Nephron progenitor cell (in vitro differentiated cells): ENCODE results near the gene HECTD1.
A peak's percentile ranks its signal among the peaks of the same experiment; 100 is the strongest.

Experiments
- DNase-seq: peaks from one replicate; pipeline ENCODE4 v3.0.0; 2021
- H3K27ac Mint-ChIP-seq: 2 replicates; pipeline ENCODE4 v1.8.0; 2021; ENCODE audit warnings: mild to moderate bottlenecking, moderate library complexity, mixed read lengths
- H3K27me3 Mint-ChIP-seq: 2 replicates; pipeline ENCODE4 v1.8.0; 2021; ENCODE audit warnings: mild to moderate bottlenecking, low read depth, mixed read lengths; ENCODE audit not compliant: poor library complexity
- H3K36me3 Mint-ChIP-seq: 2 replicates; pipeline ENCODE4 v1.8.0; 2021; ENCODE audit warnings: low read depth, mixed read lengths
- H3K4me1 Mint-ChIP-seq: 2 replicates; pipeline ENCODE4 v1.8.0; 2021; ENCODE audit warnings: mixed read lengths
- H3K4me3 Mint-ChIP-seq: 2 replicates; pipeline ENCODE4 v1.8.0; 2021; ENCODE audit warnings: mild to moderate bottlenecking, moderate library complexity, mixed read lengths
- H3K9me3 Mint-ChIP-seq: 2 replicates; pipeline ENCODE4 v1.8.0; 2021; ENCODE audit warnings: mild to moderate bottlenecking, moderate library complexity, mixed read lengths
- TF ChIP-seq, protein P1 (sequence below): fragments of 200-600 bp; sonication (generic); IDR thresholded peaks from 2 replicates; pipeline ENCODE4 v1.5.0; 2021; ENCODE audit warnings: antibody characterized with exemption

Gene HECTD1

DNA sequence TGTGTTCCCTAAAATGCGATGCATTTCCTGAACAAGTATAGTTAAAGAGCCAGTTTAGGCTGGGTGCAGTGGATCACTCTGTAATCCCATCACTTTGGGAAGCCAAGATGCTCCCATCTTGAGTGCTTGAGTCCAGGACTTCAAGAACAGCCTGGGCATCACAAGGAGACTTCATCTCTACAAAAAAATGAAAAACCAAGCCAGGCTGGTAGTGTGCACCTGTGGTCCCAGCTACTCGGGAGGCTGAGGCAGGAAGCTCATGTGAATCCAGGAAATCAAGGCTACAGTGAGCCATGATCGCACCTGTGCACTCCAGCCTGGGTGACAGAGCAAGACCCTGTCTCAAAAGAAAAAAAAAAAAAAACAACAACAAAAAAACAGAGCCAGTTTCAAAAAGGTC lies 26.3 kb downstream of the HECTD1 start:
- H3K4me1 Mint-ChIP-seq = no peaks in the 10 kb centered on the region
- H3K9me3 Mint-ChIP-seq = peaks cover 5% of the 10 kb centered on the region
- DNase-seq = no peak
- H3K27ac Mint-ChIP-seq = peak overlapping the region; percentile 59
- H3K4me3 Mint-ChIP-seq = no peak overlapping the region
- H3K27me3 Mint-ChIP-seq = no peaks in the 10 kb centered on the region
- peaks cover 44% of the 10 kb centered on the region for H3K36me3 Mint-ChIP-seq
- TF ChIP-seq, protein P1, sequence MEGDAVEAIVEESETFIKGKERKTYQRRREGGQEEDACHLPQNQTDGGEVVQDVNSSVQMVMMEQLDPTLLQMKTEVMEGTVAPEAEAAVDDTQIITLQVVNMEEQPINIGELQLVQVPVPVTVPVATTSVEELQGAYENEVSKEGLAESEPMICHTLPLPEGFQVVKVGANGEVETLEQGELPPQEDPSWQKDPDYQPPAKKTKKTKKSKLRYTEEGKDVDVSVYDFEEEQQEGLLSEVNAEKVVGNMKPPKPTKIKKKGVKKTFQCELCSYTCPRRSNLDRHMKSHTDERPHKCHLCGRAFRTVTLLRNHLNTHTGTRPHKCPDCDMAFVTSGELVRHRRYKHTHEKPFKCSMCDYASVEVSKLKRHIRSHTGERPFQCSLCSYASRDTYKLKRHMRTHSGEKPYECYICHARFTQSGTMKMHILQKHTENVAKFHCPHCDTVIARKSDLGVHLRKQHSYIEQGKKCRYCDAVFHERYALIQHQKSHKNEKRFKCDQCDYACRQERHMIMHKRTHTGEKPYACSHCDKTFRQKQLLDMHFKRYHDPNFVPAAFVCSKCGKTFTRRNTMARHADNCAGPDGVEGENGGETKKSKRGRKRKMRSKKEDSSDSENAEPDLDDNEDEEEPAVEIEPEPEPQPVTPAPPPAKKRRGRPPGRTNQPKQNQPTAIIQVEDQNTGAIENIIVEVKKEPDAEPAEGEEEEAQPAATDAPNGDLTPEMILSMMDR = no peak

DNA sequence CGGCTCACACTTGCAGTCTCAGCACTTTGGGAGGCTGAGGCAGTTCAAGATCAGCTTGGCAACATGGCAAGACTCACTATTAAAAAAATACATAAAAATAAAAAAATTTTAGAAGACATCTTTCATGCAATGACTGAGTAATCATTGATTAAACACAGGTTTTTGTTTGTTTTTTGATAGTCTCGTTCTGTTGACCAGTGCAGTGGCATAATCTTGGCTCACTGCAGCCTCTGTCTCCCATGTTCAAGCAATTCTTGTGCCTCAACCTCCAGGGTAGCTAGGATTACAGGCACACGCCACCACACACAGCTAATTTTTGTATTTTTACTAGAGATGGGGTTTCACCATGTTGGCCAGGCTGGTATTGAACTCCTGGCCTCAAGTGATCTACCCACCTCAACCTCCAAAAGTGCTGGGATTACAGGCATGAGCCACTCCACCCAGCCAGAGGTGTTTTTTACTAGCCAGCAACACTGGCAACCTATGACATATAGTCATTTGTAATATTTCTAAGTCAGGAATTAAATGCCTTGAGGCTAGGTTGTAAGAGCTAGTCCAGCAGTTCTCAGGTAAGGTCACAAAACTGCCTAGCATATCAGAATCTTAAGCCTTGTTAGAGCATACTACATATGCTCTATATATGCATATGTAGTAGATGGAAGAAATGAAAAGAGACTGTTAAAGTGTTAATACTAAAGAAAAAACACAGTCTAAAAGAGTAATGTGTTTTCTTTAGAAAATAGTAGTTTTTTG lies 27.1 kb downstream of the HECTD1 start:
- no peaks in the 10 kb centered on the region for H3K27me3 Mint-ChIP-seq
- H3K27ac Mint-ChIP-seq = no peak overlapping the region
- no peaks in the 10 kb centered on the region for H3K9me3 Mint-ChIP-seq
- TF ChIP-seq, protein P1 = no peak
- no peaks in the 10 kb centered on the region for H3K4me1 Mint-ChIP-seq
- H3K4me3 Mint-ChIP-seq = no peak overlapping the region
- peaks cover 36% of the 10 kb centered on the region for H3K36me3 Mint-ChIP-seq
- no peak for DNase-seq

DNA sequence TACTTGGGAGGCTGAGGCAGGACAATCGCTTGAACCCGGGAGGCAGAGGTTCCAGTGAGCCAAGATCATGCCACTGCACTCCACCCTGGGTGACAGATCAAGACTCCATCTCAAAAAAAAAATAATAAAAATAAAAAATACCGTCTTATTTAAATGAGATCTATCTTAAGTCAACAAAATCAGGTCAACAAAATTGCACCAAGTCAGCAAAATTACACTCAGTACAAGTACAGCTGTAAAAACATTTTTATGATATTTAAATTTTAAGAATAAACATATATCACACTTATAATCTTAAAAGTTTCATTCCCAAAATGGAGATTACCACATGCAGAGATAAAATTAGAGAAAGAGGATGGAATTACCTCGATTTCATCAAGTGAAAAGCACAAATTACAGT lies 33.2 kb downstream of the HECTD1 start:
- Mint-ChIP-seq H3K27ac (no peak overlapping the region), H3K9me3 (no peaks in the 10 kb centered on the region), H3K36me3 (peaks cover 70% of the 10 kb centered on the region), H3K27me3 (peaks cover 5% of the 10 kb centered on the region), H3K4me3 (no peak overlapping the region), H3K4me1 (no peaks in the 10 kb centered on the region)
- no peak for DNase-seq
- TF ChIP-seq, protein P1 = no peak

DNA sequence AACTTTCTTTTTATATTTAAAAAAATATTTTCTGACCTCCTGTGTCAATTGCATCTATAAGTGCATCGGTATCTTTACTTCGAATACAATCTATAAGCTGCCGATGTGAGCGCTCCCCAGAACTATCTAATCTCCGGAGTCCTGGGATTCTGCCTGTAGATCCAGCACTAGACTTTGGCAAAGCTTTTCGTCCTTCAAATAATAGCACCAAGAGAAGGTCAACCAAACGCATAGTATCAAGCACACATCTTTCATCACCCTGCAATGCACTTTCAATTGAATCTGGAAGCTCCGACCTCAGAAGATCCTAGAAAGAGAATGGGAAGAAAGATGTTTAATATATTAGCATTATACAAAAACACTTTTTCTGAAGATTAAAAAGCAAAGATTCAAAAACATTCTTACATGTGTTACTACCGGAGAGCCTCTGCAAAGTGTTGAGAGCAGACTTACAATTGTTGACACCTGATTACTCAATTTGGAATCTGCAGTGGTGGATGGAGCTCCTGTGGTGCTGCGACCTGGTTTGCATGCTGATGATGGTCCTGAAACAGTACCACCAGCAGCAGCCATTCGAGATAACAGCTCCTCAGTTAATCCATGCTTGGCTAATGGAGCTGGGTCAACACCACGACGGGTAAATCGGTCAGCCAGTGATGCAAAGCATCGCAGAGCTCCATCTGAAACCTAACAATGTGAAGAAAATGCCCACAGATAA lies 34.3 kb downstream of the HECTD1 start:
- DNase-seq = no peak
- no peak overlapping the region for H3K4me3 Mint-ChIP-seq
- peaks cover 5% of the 10 kb centered on the region for H3K27me3 Mint-ChIP-seq
- peaks cover 74% of the 10 kb centered on the region for H3K36me3 Mint-ChIP-seq
- TF ChIP-seq, protein P1 = no peak
- no peaks in the 10 kb centered on the region for H3K4me1 Mint-ChIP-seq
- no peaks in the 10 kb centered on the region for H3K9me3 Mint-ChIP-seq
- H3K27ac Mint-ChIP-seq = no peak overlapping the region

DNA sequence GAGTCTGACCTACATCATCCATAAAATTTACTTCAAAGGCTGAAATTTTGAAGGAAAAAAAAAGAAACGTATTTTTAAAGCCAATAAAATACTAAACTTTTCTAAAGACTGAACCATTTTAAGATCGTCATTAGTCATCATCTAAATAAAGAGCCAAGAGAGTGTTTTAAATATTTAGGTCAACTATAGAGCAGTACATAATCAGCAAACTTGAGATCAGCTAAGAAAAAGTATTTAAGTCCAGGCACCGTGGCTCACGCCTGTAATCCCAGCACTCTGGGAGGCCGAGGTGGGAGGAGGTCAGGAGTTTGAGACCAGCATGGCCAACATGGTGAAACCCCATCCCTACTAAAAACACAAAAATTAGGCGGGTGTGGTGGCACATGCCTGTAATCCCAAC lies 35.5 kb downstream of the HECTD1 start:
- DNase-seq = no peak
- H3K27ac Mint-ChIP-seq = no peak overlapping the region
- peaks cover 73% of the 10 kb centered on the region for H3K36me3 Mint-ChIP-seq
- TF ChIP-seq, protein P1 = no peak
- H3K4me1 Mint-ChIP-seq = no peaks in the 10 kb centered on the region
- peaks cover 5% of the 10 kb centered on the region for H3K27me3 Mint-ChIP-seq
- H3K9me3 Mint-ChIP-seq = no peaks in the 10 kb centered on the region
- no peak overlapping the region for H3K4me3 Mint-ChIP-seq
